GM15510 (cell line): ENCODE measurements around the gene RNF207.

ENCODE experiments used
- POLR2A ChIP-seq: IDR thresholded peaks from 3 replicates; pipeline ENCODE4 v1.6.1; 2011; ENCODE audit warnings: borderline replicate concordance; ENCODE audit not compliant: insufficient read length; ENCODE audit errors: extremely low read depth

RNF207 gene

DNA sequence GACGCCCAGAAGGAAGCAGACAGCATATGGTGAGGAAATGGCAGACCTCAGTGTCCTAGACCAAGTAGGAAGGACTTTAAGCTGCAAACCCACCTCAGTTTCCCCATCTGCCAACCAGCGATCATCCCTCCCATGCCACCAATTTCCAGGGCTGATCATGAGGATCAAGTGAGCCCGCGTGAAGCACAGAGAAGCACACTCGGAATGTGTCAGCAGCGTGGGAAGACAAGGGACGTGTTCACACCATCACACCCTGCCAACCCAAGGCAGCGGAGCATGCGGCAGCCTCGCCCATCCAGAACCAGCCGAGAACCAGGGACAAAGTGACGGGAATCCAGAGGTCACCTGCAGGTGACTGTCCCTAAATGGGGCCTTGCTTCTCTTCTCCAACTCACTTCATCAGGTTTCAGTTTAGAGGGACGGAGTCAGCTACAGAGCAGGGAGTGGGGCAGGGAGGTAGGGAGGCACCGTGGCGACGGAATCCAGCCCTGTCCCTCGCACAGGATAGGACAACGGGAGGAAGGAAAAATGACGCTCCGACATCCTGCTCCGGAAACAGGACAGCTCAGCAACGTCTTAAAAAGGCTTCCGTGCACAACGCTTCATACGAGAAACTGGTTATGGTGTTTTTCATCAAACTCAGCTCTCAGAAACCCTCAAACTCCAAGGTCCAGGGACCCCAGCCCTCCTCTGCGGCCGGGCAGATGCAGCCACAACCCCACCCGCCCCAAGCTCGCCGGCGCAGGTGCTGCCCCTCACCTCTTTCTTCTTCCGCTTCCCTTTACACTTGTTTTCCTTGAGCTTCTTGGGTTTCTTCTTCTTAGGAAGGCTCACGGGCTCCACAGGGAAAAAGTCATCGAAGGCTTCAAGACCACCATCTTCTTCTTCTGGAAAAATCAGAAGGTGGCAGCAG is 38.3 kb upstream of the RNF207 start:
- TF ChIP-seq POLR2A, result no peak

DNA sequence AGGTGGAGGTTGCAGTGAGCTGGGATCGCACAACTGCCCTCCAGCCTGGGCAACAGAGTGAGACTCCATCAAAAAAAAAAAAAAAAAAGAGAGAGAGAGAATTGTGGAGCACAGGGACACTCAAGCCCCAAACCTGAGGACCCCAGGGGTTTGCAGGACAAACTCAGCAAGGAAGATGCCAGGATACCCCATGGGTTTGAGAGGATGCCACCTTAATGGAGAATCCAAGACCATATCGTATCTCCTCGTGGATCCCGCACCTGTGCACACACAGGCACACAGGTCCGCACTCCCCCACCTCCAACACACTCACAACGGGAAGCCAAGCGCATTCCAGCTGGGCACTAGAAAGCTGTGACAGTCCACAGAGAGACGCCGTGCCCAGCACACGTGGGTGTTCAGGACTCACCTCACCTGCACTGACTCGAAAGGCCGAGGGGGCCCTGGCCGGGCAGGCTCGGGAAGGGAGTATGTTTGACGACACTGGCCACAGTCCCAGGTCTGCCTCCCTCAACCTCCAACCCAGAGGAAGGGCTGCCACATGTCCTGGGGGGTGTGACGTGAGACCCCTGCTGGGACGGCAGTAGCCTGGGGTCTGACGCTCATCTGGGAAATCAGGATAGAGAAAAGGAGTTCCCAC is 36.9 kb upstream of the RNF207 start:
- no peak for TF ChIP-seq POLR2A

DNA sequence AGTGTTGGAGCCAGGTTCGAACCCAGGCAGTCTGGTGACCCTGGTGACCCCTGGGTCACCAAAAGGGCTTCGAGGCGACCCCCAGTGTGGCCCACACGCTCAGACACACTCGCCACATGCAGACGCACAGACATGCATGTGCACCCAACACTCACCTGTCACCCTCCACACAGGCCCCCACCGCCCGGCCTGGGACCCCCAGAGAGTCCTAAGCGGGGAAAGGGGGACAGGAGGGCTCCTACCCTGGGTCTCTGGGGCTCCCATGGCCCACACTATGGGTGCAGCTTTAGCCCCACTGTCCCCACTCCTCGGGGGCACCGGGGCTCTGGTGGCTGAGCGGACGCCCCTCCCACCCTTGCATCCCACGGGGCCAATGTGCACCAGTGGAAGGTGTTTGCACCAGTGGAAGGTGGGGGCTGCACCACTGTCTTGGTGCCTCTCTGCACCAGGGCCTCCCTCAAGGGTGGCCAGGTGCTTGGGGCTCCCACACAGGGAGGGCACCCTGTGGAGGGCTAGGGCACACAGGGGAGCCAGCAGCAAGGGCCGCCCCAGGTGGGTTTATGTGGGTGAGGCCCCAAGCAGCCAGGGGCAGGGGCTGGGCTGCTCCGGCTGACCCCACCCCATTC is 35.7 kb upstream of the RNF207 start:
- no peak for TF ChIP-seq POLR2A

DNA sequence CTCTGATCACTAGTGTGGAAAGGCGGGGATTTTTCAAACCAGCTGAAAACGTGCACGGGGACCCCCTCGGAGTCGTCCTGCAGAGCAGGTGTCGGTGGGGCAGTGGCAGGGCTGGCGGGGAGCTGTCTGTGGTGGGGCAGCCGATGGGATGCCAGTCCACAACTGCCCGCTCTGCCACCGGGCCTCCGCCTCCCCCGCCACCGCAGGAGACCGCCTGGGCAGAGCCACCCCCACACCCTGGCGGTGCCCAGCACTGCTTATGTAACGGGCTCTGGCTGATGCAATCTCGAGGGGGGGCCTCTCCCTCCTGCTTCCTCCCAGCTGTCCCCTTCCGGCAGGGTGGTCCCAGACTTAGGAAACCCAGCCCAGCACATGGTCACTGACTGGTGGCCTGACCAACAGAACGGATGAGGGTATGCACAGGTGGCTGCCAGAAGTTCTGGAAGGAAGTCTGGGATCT is 35.1 kb upstream of the RNF207 start:
- TF ChIP-seq POLR2A, result no peak

DNA sequence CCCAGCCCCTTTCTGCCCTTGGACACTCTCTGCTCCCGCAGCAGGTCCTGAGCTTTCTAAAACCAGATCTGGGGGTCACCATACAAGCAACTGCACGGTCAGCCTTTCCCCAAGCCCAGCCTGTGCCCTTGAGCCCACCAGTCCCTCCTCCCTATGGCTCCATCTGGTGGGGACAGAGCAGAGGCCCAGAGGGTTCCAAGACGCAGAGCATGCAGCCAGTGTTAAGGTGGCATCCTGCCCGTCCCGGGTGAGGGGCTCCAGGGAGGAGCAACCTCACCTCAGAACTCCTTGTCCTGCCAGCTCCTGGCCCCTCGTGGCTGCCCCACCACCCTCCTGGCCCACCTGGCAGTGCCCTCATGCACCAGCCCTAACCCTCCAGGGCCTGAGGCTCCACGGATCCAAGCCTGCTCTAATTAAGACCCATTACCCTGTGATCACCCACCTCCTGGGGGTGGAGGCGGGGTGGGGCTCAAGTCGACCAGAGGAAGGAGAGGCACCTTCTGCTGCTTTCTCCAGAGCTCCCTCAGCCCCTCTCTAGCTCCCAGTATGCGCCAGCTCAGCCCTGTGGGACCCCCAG is 34.3 kb upstream of the RNF207 start:
- TF ChIP-seq POLR2A, result no peak

DNA sequence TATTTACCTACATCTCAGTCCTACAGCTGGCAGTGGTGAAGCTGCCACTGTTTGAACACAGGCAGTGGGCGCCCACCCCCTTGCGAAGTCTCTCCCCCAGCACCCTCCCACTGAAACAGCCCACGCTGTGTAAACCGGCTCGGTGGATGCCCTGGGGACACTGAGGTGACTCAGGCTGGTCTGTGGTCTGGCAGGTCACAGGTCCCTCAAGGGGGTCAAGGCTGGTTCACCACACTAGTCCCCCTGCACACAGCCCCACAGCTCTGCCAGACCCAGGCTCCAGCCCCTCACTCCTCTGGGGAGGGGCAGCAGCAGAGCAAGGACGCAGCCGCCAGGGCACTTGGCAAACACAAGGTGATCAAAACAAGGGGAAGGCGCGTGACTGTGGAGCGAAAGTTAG is 33.4 kb upstream of the RNF207 start:
- no peak for TF ChIP-seq POLR2A

DNA sequence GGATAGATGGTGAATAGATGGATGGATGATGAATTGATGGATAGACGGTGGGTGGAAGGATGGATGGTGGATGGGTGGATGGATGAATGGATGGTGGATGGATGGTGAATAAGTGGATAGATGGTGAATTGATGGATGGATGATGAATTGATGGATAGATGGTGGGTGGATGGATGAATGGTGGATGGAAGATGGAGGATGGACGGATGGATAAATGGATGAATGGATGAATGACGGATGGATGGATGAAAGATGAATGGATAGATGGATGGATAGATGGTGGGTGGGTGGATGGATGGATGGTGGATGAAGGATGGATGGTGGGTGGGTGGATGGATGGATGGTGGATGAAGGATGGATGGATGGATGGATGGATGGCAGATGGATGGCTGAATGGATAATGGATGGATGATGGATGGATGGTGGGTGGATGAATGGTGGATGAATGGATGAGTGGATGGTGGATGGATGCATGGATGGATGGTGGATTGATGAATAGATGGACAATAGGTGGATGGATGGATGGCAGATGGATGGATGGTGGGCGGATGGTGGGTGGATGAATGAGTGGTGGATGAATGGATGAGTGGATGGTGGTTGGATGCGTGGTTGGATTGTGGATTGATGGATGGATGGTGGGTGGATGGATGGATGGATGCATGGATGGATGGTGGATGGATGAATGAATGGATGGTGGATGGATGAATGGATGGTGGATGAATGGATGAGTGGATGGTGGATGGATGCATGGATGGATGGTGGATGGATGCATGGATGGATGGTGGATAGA is 31.1 kb upstream of the RNF207 start:
- TF ChIP-seq POLR2A, result no peak

DNA sequence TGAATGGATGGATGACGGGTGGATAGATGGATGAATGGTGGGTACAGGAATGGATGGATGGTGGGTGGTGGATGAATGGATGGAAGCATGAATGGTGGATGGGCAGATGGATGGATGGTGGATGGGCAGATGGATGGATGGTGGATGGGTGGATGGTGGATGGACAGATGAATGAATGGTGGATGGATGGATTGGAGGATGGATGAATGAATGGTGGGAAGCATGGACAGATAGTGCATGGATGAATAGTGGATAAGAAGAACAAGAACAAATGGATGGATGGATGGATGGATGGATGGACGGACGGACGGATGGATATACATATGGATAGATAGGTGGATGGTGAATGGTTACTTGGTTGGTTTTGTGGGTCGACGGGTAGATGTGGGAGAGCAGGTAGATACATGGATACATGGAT is 30.5 kb upstream of the RNF207 start:
- no peak for TF ChIP-seq POLR2A

DNA sequence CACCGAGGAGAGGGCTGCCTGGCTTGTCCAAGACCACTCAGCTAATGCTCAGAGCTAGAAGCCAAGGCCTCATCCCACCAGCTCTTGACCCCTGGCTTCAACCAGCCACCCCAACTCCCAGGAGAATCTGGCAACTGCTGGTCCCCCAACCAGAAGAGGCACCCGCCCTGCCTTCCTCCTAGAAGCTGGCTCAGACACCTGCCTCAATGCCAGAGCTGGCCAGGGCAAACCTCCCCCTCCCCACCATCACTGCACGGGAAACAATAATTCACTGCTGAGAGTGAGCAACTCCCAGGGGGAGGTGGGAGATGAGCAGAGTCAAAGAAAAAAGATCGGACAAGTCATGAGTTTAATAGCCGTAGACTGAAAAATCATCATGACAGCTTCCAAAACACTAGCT is 29.1 kb upstream of the RNF207 start:
- TF ChIP-seq POLR2A, result no peak

DNA sequence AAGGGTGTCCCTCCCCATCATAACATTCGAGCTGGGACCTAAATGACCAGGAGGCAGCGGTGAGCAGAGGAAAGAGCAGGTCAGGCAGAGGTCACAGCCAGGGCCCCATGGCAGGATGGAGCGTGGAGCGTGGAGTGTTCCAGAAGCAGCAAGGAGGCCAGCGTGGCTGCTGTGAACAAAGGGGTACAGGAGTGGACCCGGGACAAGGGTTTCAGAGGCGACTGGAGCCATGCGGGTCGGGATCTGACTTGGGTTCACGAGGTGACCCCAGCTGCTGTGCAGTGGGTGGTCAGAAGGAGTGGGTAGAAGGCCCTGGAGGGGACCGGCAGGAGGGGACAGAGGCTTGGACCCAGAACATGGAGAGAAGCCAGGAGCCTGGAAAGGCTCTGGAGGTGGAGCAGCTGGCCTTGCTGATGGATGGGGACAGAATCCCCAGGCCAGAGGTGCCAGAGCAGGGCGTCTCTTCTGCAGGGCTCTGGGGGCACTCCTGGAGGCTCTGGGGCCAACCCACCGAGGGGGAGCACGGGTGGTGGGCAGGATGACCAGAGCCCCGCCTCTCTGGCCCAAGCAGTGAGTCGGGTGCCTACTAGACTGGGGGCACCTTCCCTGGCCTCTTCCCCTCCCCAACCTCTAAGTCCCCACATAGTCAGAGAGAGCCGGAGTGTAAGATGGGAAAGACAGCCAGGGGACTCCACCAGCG is 28.1 kb upstream of the RNF207 start:
- no peak for TF ChIP-seq POLR2A

DNA sequence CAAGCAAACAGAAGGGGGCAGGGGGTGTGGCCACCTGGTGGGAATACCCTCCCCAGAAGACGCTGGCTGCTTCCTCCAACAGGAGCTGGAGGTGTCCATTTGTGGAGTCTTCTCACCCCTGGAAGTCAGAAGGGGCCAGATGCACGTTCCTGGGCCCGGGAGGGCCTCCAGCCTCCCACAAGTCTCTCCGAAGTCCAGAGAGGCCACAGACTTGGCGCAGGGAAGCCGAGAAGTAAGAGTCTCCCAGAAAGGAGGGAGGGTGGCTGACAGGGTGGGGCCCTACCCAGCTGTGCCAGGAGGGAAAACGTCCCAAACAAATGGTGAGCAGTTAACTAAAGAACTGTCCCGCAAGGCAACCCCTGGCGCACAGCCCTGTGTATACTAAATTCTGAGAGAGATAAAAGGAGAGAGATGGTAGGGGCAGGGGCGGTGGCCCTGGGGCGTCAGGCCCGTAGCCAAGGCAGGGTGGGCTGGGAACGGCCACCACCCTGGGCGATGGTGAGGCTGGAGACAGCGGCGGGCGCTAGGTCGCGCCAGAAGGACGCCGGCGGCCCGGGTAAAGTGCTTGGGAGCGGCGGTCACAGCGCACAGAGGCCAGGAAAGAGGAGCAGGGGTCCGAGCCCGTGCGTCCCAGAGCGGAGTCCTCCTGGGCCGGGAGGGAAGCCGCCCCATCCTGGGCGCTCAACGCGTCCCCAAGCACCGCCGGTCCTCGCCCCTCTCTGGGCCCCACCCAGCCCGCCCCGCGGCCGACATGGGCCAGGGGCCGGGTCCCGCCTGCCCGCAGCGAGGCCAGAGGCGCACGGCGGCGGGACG is 27.0 kb upstream of the RNF207 start:
- TF ChIP-seq POLR2A, result no peak

DNA sequence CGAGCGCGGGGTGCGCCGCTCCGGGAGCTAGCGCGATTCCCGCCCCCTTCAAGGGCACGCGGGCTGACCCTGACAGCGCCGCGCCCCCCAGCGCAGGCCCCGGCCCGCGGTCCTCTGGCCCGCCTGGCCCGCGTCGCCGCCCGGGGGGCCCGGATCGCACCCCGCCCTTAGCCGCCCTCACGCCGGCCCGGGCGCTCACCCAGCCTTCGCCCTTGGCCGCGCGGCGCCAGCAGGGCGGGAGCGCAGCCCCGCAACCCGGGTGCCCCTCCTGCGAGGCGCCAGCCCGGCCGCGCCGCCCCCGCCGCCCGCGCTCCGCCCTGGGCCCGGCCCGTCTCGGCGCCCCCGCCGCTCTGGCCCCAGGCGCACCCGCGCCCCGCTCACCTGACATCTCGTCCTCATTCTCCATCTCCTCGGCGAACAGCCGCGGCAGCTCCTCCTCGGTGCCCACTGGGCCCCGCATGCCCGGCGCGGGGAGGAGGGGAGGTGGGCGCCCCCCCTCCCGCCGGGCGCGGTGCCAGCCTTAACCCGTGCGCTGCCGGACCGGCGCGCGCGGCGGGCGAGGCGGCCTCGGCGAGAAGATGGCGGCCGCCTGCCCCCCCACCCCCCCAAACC is 26.2 kb upstream of the RNF207 start:
- no peak for TF ChIP-seq POLR2A

DNA sequence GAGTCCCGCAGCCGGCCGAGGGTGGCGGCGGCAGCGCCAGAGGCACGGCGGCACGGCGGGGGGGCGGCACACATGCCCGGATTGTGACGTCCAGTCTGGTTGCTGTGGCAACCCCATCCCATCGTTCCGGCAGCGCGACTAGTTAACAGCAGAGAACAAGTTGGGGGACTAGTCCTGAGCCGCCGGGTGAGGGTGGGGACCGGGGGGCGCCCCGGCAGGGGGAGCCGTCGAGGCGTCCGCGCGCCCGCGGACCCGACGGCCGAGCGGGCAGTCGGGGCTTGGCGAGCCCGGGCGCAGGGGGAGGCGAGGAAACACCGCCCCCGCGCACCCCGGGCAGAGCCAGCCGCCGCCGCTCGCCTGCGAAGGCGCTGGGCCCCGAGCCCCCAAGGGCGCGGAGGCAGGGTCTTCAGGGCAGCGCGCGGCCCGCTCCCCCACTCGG is 25.6 kb upstream of the RNF207 start, which contains the start of gene CHD5:
TSS of gene CHD5 (minus strand) at position 54 of the 439 bp plus-strand sequence. CDS start 298 bp downstream, outside the sequence.
- TF ChIP-seq POLR2A, result no peak

DNA sequence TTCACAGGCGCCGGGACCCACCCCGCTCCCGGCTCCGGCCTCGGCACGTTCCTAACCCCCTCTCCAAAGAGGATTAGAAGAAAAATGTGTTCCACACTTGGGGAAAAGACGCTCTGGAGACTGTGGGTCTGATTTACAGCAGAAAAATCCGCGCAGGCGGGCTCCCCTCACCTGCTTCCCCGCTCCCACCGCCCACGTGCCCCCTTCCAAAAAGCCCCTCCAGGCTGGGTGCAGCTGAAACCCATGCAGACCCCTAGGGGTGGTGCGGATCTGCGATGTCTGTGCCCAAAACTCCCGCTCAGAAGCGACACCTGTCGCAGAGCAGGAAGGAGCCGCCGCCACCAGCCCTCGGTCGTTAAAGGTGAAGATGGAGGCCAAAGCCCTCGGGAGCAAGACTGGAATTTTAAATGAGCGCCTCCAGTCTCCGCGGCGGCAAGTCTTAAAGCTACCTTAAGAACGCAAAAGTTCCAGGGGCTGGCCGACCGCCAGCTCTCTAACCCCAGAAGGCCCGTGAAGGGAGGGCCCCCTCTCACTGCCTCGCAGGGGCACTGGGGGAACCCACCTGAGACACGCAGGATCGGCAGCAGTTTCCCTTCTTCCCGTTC is 25.1 kb upstream of the RNF207 start:
- TF ChIP-seq POLR2A, result no peak
